Measurements from ENCODE around the gene CBX4. TPM values are rescaled to one million over a fixed set of nuclear protein-coding genes. Genes with fewer than 3 reads are reported as not detected.
A peak's percentile ranks its signal among the peaks of the same experiment; 100 is the strongest.

Gene CBX4
- total and polyA plus RNA-seq, 2 of the 13 experiments (the other 11 are each of a cell fraction or from before 2014, with no cell fraction given) = 25.8 to 50.8 TPM

GRCh38 chr17:79843816-79844800, 4.9 kb upstream of the CBX4 start (continued):
- peak; percentile 68 for TF ChIP-seq ZNF609 (CRISPR knock-in tag; IDR thresholded peaks at IDR 0.05; ENCODE audit: borderline replicate concordance)
- peak; percentile 63; the same call in 1 of the 2 replicates for TF ChIP-seq ZNF430 (CRISPR knock-in tag; IDR thresholded peaks at IDR 0.05)
- peak; percentile 92 for TF ChIP-seq ZMAT3 (CRISPR knock-in tag; conservative IDR thresholded peaks at IDR 0.05)
- TF ChIP-seq ZNF546 (CRISPR knock-in tag; conservative IDR thresholded peaks at IDR 0.05) = 0 out of 2 replicates have a peak, but pooled peaks have one; percentile 32
- TF ChIP-seq ZFP36L2 (CRISPR knock-in tag; IDR thresholded peaks at IDR 0.05) = no peak
- TF ChIP-seq CC2D1A (CRISPR knock-in tag; IDR thresholded peaks at IDR 0.05) = no peak
- TF ChIP-seq ZNF280D (CRISPR knock-in tag; IDR thresholded peaks at IDR 0.05) = no peak
- TF ChIP-seq NONO (IDR thresholded peaks at IDR 0.05) = no peak
- peak; percentile 97 for TF ChIP-seq NONO (CRISPR knock-in tag; conservative IDR thresholded peaks at IDR 0.05)
- TF ChIP-seq ZMYM3 (CRISPR knock-in tag; IDR thresholded peaks at IDR 0.05) = no peak
- TF ChIP-seq TARDBP (CRISPR knock-in tag; IDR thresholded peaks at IDR 0.05) = peak; percentile 83
- peak; percentile 78; the same call in 1 of the 2 replicates for TF ChIP-seq ZNF160 (CRISPR knock-in tag; IDR thresholded peaks at IDR 0.05)
- TF ChIP-seq SMARCC2 (IDR thresholded peaks at IDR 0.05) = no peak
- no peak for TF ChIP-seq DNMT3B (CRISPR knock-in tag; conservative IDR thresholded peaks at IDR 0.05)
- no peak for TF ChIP-seq TRAFD1 (CRISPR knock-in tag; IDR thresholded peaks at IDR 0.05; ENCODE audit: borderline replicate concordance)
- no peak for TF ChIP-seq TCF12 (IDR thresholded peaks at IDR 0.05)
- peak; percentile 91 for TF ChIP-seq TCF12 (CRISPR knock-in tag; IDR thresholded peaks at IDR 0.05)
- no peak for TF ChIP-seq ATF1 (CRISPR knock-in tag; IDR thresholded peaks at IDR 0.05)
- no peak for TF ChIP-seq ARID2 (CRISPR knock-in tag; IDR thresholded peaks at IDR 0.05; ENCODE audit: borderline replicate concordance)
